Colon (tissue), 2 donors: ENCODE data around the gene UBQLN3.

Experiments
- FAIRE-seq: peaks from 2 replicates; lab custom pipeline; 2012; peaks lifted over from hg19 to GRCh38; lab: Jason Lieb, UNC
- donor health status: control.
- donor health status: control.

Gene UBQLN3

GRCh38 chr11:5505363-5506048, 4.3 kb downstream of the UBQLN3 start:
- no peak for FAIRE-seq

GRCh38 chr11:5504403-5504921, 5.3 kb downstream of the UBQLN3 start:
- FAIRE-seq, result no peak

GRCh38 chr11:5500393-5500801, 9.4 kb downstream of the UBQLN3 start:
- no peak for FAIRE-seq

GRCh38 chr11:5499671-5500070, 10.1 kb downstream of the UBQLN3 start:
- FAIRE-seq, result no peak

DNA sequence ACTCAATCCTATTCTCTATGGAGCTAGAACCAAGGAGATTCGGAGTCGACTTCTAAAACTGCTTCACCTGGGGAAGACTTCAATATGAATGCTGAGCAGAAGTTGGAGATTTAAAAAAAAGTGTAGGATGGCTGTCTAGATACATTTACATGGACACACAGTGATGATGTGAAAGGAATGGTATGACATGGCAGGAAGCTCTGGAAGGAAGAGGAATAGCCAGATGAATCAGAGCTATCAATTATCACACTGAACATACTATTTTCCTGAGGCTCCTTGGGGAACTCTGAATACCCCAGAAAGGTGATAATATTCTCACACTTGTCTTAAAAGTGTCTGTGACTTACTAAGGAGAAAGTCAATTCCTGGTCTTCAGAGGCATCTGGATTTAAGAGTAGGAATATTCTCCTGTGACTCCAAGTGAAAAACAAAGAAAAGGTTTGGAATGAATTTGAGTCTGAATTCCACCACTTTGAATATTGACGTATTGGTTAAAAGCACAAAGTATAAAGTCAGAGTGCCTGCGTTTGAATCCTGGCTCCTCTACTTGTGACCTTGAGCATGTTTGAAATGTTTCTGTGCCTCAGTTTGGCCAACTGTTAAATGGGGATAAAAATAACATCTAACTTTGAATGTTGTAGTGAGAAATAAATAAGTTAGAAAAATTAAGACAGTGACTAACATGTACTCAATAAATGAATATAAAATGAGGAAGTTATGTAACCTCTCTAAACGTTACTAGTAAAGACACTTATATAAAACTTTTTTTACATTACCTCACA, 20.0 kb downstream of the UBQLN3 start:
- no peak for FAIRE-seq

GRCh38 chr11:5488798-5489399, 20.9 kb downstream of the UBQLN3 start:
- FAIRE-seq, result no peak

DNA sequence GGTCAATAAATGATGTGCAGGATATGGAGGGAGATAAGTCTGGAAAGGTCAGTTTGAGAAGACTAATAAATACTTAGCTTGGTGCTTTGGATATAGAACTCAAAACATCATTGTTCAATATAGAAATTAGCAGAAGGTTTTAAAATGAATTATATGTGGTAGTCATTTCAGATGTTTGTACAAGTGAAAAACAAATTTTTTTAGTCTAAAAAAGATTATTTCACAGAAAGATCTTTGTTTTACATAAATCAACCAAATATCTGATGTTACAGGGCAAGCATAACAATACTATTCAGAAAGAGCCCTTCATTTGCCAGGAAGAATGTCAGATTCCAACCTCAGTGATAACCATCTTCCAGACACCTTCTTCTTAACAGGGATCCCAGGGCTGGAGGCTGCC, 21.4 kb downstream of the UBQLN3 start, which contains the start of gene OR52D1:
Gene OR52D1 (plus strand): TSS at position 301 of the 400 bp plus-strand sequence. CDS start 22 bp downstream, at position 323.
- no peak for FAIRE-seq

- FAIRE-seq, result no peak
Observed at GRCh38 chr11:5486421-5486820, 23.3 kb downstream of the UBQLN3 start.

DNA sequence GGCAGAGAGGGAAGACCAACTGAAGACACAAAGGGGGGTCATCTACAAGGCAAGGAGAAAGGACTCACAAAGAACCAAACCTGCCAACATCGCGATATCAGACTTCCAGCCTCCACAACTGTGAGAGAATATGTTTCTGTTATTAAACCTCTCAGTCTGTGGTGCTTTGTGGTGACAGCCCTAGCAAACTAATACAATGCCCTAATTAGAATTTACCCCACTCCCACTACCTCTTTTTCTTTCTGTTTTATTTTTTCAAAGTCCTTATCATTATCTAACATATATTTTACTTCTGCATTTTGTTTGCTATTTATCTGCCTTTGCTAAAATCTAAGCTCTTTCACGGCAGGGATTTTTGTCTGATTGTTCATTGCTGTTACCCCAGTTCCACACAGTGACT, 23.8 kb downstream of the UBQLN3 start:
- no peak for FAIRE-seq

- FAIRE-seq, result no peak
Observed at GRCh38 chr11:5476186-5476819, 33.5 kb downstream of the UBQLN3 start.

GRCh38 chr11:5473921-5474320, 35.8 kb downstream of the UBQLN3 start:
- no peak for FAIRE-seq

GRCh38 chr11:5467527-5467926, 42.2 kb downstream of the UBQLN3 start:
- no peak for FAIRE-seq

GRCh38 chr11:5460983-5461621, 48.7 kb downstream of the UBQLN3 start:
- FAIRE-seq, result no peak
